CD4-positive, alpha-beta T cell treated with Interleukin-6 at 100 ng/mL for 8 hours (primary cell): ENCODE measurements around the gene DPP10.

ENCODE experiments used
- DNase-seq: peaks from one replicate; pipeline ENCODE4 v3.0.0-alpha.2; 2020; ENCODE audit warnings: mixed read lengths, low spot score

The DPP10 gene

GRCh38 chr2:115568643-115569042 lies 1126.2 kb downstream of the DPP10 start:
- DNase-seq: no peak

- no peak for DNase-seq
Measured at GRCh38 chr2:115569547-115569946, 1127.1 kb downstream of the DPP10 start.

- DNase-seq: no peak
Measured at GRCh38 chr2:115572746-115573145, 1130.3 kb downstream of the DPP10 start.

GRCh38 chr2:115573756-115574155 lies 1131.3 kb downstream of the DPP10 start:
- DNase-seq: no peak

- DNase-seq: no peak
Measured at GRCh38 chr2:115574667-115575066, 1132.2 kb downstream of the DPP10 start.

GRCh38 chr2:115580784-115581183 lies 1138.3 kb downstream of the DPP10 start:
- DNase-seq: no peak

- DNase-seq: no peak
Measured at GRCh38 chr2:115584507-115584906, 1142.1 kb downstream of the DPP10 start.

- DNase-seq: no peak
Measured at GRCh38 chr2:115596659-115597375, 1154.4 kb downstream of the DPP10 start.

GRCh38 chr2:115603285-115603684 lies 1160.8 kb downstream of the DPP10 start:
- DNase-seq: no peak

GRCh38 chr2:115606350-115606749 lies 1163.9 kb downstream of the DPP10 start:
- DNase-seq: no peak

- DNase-seq: no peak
Measured at GRCh38 chr2:115609978-115610377, 1167.5 kb downstream of the DPP10 start.

- no peak for DNase-seq
Measured at GRCh38 chr2:115610888-115611287, 1168.4 kb downstream of the DPP10 start.

GRCh38 chr2:115624332-115624731 lies 1181.9 kb downstream of the DPP10 start:
- no peak for DNase-seq

- DNase-seq: no peak
Measured at GRCh38 chr2:115634578-115634977, 1192.1 kb downstream of the DPP10 start.

GRCh38 chr2:115635430-115635829 lies 1193.0 kb downstream of the DPP10 start:
- DNase-seq: no peak

GRCh38 chr2:115649731-115650130 lies 1207.3 kb downstream of the DPP10 start:
- no peak for DNase-seq

GRCh38 chr2:115650827-115651226 lies 1208.4 kb downstream of the DPP10 start:
- DNase-seq: no peak

GRCh38 chr2:115652652-115653051 lies 1210.2 kb downstream of the DPP10 start:
- DNase-seq: no peak

GRCh38 chr2:115654362-115654761 lies 1211.9 kb downstream of the DPP10 start:
- DNase-seq: no peak

- DNase-seq: no peak
Measured at GRCh38 chr2:115678129-115678528, 1235.7 kb downstream of the DPP10 start.

GRCh38 chr2:115684345-115684744 lies 1241.9 kb downstream of the DPP10 start:
- DNase-seq: no peak

GRCh38 chr2:115691409-115691808 lies 1249.0 kb downstream of the DPP10 start:
- DNase-seq: no peak

- DNase-seq: no peak
Measured at GRCh38 chr2:115694651-115695050, 1252.2 kb downstream of the DPP10 start.

GRCh38 chr2:115733190-115733775 lies 1290.8 kb downstream of the DPP10 start:
- no peak for DNase-seq
